Thymus (tissue), 11 donors: ENCODE measurements around the gene HP1BP3. TPM values are rescaled to one million over a fixed set of nuclear protein-coding genes. Genes with fewer than 3 reads are reported as not detected.

Source experiments
- DNase-seq, 9 donors: peaks; one replicate each; pipeline ENCODE4 v3.0.0-alpha.2; 2013; ENCODE audit warnings: low spot score in 9 of 9, low read depth in 6 of 9, missing footprints in 1 of 9
- H3K27ac ChIP-seq, 2 donors: one replicate each; pipeline ENCODE4 v1.5.1; 2013; ENCODE audit warnings: control low read depth in 1 of 2, low read depth in 1 of 2, low read length in 1 of 2, mild to moderate bottlenecking in 1 of 2, moderate library complexity in 1 of 2
- H3K27me3 ChIP-seq, 2 donors: one replicate each; pipeline ENCODE4 v1.5.1; 2013; ENCODE audit warnings: low read length in 1 of 2; ENCODE audit not compliant: control insufficient read depth in 2 of 2, insufficient read depth in 1 of 2
- H3K36me3 ChIP-seq, 2 donors: one replicate each; pipeline ENCODE4 v1.5.1; 2013; ENCODE audit warnings: low read length in 1 of 2, mild to moderate bottlenecking in 1 of 2, moderate library complexity in 1 of 2; ENCODE audit not compliant: control insufficient read depth in 2 of 2, insufficient read depth in 2 of 2
- H3K4me1 ChIP-seq, 2 donors: one replicate each; pipeline ENCODE4 v1.5.1; 2013; ENCODE audit warnings: low read length in 2 of 2; ENCODE audit not compliant: control insufficient read depth in 2 of 2, insufficient read depth in 2 of 2
- H3K4me3 ChIP-seq, 2 donors: one replicate each; pipeline ENCODE4 v1.5.1; 2013; ENCODE audit warnings: low read length in 2 of 2, control low read depth in 1 of 2, mild to moderate bottlenecking in 1 of 2
- H3K9me3 ChIP-seq, 2 donors: one replicate each; pipeline ENCODE4 v1.5.1; 2013; ENCODE audit warnings: low read length in 1 of 2, mild to moderate bottlenecking in 1 of 2; ENCODE audit not compliant: control insufficient read depth in 2 of 2, insufficient read depth in 1 of 2
- WGBS: extraction: QIAGEN DNeasy Blood & Tissue Kit; methylation state at CpG from one replicate; pipeline ENCODE4 v1.1.7; 2013; 5-methylcytosine and 5-hydroxymethylcytosine counted together
- polyA plus RNA-seq: library from polyadenylated mRNA; stranded (reverse); fragments of 200-250 nt; gene quantifications from one replicate; pipeline ENCODE4 v1.2.3, GENCODE V29; 2013
- total RNA-seq: library from RNA; stranded (reverse); fragments of 120-200 nt; gene quantifications from one replicate; pipeline ENCODE4 v1.2.4, GENCODE V29; 2013
- donor health status: healthy.

Gene HP1BP3
- total and polyA plus RNA-seq, 2 donors = 123 to 172 TPM

DNA sequence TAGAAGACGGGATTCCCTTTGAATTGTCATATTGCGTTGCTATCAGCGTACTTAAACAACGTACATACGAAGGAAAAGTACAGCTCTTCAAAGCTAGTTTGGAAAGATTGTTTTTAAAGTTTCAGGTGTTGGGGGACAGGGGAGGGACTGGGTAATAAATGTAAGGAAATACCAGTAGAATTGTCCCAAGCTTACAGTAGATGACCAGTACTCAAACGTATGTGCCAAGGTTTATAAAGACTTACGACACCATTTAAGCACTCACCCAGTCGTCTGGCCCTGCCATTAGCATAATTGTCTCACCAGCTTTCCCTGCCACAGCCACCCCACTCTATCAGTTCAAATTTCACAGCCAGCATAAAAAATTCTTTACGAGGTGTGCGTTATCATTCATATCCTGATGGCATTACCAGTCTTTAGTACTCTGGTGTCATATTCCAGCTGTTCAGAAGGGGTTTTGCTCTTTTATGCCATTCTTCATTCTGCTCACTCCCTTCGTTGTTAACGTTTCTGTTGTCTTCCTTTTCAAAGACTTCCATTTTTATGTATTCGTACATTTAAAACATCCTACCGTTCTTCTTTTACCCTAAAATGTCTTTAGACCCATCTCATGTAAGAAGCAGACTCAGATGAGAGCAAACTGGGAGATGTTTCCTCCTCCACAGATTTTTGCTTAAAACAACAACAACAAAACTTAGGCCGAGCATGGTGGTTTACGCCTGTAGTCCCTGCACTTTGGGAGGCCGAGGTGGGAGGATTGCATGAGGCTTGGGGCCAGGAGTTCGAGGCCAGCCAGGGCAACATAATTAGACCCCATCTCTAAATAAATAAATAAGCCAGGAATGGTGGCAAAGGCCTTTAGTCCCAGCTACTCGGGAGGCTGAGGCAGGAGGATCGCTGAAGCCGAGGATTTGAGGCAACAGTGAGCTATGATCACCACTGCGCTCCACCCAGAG lies 1.0 kb upstream of the HP1BP3 start:
- Histone ChIP-seq H3K4me1 (peaks cover 8 to 17% of the 10 kb centered on the region in 2 donors), H3K36me3 (peaks cover 0 to 4% of the 10 kb centered on the region in 2 donors), H3K9me3 (no peaks in the 10 kb centered on the region), H3K27me3 (no peaks in the 10 kb centered on the region), H3K4me3 (peak overlapping the region; percentile 88 to 98), H3K27ac (peak overlapping the region; percentile 91)
- DNase-seq = peak in 2 of 9 donors; percentile 2 to 10
- 58% methylated on average over 22 of the region's 22 CpGs for WGBS

DNA sequence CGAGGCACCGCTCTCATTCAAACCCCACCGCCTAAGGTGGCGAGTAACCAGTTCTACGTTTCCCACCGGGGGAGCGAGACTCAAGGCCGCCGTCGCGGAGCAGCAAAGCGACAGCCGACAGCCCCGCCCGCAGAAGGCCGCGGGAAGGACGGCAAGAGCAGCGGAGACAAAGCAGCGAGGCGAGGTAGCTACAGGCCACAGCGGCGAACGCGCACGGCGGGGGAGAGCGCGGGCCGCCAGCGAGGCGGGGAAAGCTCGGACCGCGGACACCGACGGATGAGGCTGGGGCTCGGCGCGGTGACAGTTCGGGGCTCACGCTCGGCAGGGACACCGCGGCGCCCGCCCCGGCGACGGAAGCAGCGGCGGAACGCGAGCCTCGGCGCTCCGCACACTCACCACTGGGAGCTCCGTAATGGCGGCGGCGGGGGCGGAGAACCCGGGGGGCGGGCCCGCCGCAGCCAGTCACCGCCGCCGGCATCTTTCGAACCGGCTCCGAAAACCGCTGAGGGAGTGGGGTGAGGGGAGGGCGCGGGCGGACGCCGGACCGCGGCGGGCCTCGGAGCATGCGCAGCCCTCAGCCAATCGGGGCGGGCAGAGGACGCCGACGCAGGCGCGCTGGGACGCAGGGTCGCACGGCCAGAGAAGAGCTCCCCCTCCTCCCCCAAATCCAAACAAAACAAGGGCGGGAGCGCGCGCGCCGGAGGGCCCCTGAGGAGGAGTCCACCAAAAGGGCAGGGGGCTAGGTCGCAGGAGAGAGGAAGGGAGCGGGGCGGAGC lies 666 bp downstream of the HP1BP3 start:
- under 1% methylated on average over 102 of the region's 102 CpGs for WGBS

DNA sequence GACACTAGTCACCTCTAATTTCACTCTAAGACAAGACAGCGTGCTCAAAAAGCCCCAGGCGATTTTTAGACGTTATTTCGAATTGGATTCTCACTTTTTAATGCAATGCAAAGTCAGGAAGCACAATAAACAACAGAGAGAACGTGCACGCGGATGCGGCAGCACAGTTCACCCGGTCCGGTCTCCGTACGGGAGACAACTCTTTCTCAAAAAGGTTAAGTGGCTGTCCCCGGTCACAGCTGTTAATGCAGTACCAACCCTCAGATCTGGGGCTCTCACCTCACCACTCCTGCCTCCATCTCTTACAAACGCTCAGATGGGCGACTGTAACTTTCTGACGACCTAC lies 1.2 kb downstream of the HP1BP3 start:
- H3K9me3 ChIP-seq = no peaks in the 10 kb centered on the region
- H3K36me3 ChIP-seq = peaks cover 0 to 4% of the 10 kb centered on the region in 2 donors
- peaks cover 8 to 17% of the 10 kb centered on the region in 2 donors for H3K4me1 ChIP-seq
- WGBS = under 1% methylated on average over 16 of the region's 16 CpGs
- peak overlapping the region; percentile 93 to 98 for H3K4me3 ChIP-seq
- H3K27me3 ChIP-seq = no peaks in the 10 kb centered on the region
- peak in 2 of 9 donors; percentile 11 to 19 for DNase-seq
- peak overlapping the region; percentile 93 to 99 for H3K27ac ChIP-seq

More for the DNA sequence above, 666 bp downstream of the HP1BP3 start:
- peak overlapping the region; percentile 93 to 98 for H3K4me3 ChIP-seq
- H3K27ac ChIP-seq = peak overlapping the region; percentile 98 to 99
- peaks cover 0 to 4% of the 10 kb centered on the region in 2 donors for H3K36me3 ChIP-seq
- DNase-seq = peak; percentile 78 to 97 (median 94)
- H3K9me3 ChIP-seq = no peaks in the 10 kb centered on the region
- peaks cover 8 to 17% of the 10 kb centered on the region in 2 donors for H3K4me1 ChIP-seq
- no peaks in the 10 kb centered on the region for H3K27me3 ChIP-seq

DNA sequence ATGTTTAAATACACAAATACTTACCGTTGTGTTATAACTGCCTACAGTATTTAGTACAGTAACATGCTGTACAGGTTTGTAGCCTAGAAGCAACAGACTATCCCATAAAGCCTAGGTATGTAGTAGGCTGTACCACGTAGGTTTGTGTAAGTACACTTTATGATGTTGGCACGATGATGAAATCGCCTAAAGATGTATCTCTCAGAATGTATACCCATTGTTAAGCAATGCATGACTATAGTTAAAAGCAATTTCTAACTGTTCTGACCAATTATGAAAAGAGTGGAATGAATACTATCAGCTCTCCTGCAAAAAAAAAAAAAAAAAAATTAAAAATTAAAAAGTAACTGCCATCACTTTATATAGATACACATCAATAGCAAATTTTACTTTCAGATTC lies 11.4 kb downstream of the HP1BP3 start:
- no peak for DNase-seq
- WGBS = 97% methylated on average over 4 of the region's 4 CpGs
- no peak overlapping the region for H3K27ac ChIP-seq
- H3K9me3 ChIP-seq = no peaks in the 10 kb centered on the region
- peaks cover 25 to 84% of the 10 kb centered on the region in 2 donors for H3K36me3 ChIP-seq
- no peaks in the 10 kb centered on the region for H3K27me3 ChIP-seq
- no peak overlapping the region for H3K4me3 ChIP-seq
- H3K4me1 ChIP-seq = no peaks in the 10 kb centered on the region

DNA sequence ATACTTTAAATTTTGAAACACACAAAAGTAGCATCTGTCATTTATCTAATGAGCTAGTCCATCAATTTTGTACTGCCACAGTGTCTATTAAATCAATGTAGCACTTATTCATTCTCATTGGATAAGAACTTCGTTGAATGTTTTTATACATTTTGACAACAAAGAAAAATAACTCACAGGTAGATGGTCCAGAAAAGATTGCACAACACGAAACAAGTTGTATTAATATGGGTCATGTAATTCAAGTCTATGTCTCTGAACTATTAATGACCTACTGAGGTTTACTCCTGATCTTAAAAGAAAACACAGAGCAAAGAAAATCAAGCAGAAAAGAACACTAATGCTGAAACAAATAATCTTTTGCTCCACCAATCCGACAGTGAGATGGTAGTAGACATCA lies 15.3 kb downstream of the HP1BP3 start:
- no peaks in the 10 kb centered on the region for H3K9me3 ChIP-seq
- 98% methylated on average over 3 of the region's 3 CpGs for WGBS
- no peaks in the 10 kb centered on the region for H3K27me3 ChIP-seq
- peaks cover 50 to 91% of the 10 kb centered on the region in 2 donors for H3K36me3 ChIP-seq
- H3K4me1 ChIP-seq = no peaks in the 10 kb centered on the region
- no peak for DNase-seq
- H3K4me3 ChIP-seq = no peak overlapping the region
- H3K27ac ChIP-seq = no peak overlapping the region

DNA sequence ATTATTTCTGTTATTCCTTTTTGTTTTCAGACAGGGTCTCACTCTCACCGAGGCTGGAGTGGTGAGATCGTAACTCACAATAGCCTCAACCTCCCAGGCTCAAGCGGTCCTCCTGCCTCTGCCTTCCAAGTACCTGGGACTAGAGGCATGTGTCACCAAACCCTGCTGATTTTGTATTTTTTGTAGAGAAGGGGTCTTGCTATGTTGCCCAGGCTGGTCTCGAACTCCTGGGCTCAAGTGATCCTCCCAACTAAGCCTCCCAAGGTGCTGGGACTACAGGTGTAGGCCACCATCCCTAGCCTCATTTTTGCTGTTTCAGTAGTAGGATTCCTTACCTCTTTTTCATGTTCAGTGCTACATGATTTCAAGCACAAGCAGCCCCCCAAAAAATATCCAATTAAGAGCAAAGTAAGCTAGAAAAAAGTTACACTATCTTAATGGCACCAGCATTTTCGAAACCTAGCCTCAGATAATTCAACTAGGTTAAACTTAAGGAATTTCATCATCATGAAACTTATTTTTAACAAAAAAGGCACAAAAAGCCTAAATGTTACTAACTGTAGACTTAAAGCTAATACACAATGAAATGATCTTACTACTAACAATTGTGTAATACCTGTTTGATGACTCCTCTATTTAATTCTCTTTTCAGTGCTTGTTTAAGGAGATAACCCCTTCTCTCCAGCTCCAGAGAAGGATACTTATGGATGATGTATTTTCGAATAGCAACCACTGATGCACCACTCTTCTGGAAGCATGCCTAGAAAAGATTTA lies 16.6 kb downstream of the HP1BP3 start:
- Histone ChIP-seq H3K4me3 (no peak overlapping the region), H3K27ac (no peak overlapping the region), H3K36me3 (peaks cover 60 to 95% of the 10 kb centered on the region in 2 donors), H3K9me3 (no peaks in the 10 kb centered on the region), H3K27me3 (no peaks in the 10 kb centered on the region), H3K4me1 (no peaks in the 10 kb centered on the region)
- DNase-seq = no peak
- WGBS = 98% methylated on average over 6 of the region's 6 CpGs

DNA sequence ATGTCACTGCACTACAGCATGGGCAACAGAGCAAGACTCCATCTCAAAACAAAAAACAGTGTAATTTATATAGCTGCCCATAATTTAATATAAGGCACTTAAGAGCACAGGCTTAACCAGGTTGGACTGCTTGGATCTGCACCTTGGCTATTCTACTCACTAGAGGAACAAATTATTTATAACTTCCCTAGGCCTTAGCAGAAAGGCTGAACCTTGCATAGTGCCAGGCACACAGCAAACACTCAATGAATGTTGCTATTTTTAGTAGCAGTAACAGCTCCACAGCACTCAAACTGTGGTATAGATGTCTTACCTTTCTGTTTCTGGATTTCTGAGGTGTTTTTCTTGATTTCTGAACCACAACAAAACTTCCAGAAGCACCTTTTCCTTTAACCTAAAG lies 19.8 kb downstream of the HP1BP3 start:
- Histone ChIP-seq H3K27ac (no peak overlapping the region), H3K36me3 (peaks cover 65 to 93% of the 10 kb centered on the region in 2 donors), H3K27me3 (no peaks in the 10 kb centered on the region)

DNA sequence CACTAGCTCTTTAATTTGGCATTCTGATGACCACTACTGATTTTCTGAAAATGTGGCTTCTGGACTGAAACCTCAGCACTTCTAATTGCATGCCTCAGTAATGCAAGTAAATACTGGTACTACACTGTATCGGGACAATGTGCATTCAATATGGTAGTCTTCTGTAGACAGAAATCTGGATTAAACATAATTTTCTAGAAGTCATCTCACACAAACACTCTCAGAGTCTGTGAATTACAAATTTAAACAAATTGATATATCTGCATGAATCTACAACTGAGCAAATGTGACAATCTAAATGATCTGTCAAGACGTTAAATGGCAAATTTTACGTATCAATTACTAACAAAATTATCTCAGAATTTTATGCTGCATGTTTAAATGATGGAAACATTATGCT lies 23.7 kb downstream of the HP1BP3 start:
- Histone ChIP-seq H3K4me1 (no peaks in the 10 kb centered on the region), H3K27ac (no peak overlapping the region), H3K27me3 (no peaks in the 10 kb centered on the region), H3K36me3 (peaks cover 82 to 91% of the 10 kb centered on the region in 2 donors), H3K4me3 (no peak overlapping the region), H3K9me3 (no peaks in the 10 kb centered on the region)
- 98% methylated on average over 3 of the region's 3 CpGs for WGBS
- DNase-seq = no peak

More for the DNA sequence above, 19.8 kb downstream of the HP1BP3 start:
- H3K4me3 ChIP-seq = no peak overlapping the region
- no peak for DNase-seq
- no peaks in the 10 kb centered on the region for H3K4me1 ChIP-seq
- H3K9me3 ChIP-seq = no peaks in the 10 kb centered on the region
